GM18867 (cell line): ENCODE measurements around the gene FAM180A.
"Not testable (repeated sequence)": the region's sequence is repeated elsewhere in the genome, so short reads cannot be mapped to it uniquely, and the experiment has no call there.

Experiments
- ATAC-seq: cut with Tn5 transposase; IDR thresholded peaks from one replicate; pipeline ENCODE4 v1.9.1; 2021; ENCODE audit warnings: mild to moderate bottlenecking, moderate library complexity; ENCODE audit not compliant: unreplicated experiment

Gene FAM180A

GRCh38 chr7:135742371-135742770, 6.2 kb downstream of the FAM180A start:
- ATAC-seq: no peak

- no peak for ATAC-seq
Measured at GRCh38 chr7:135741905-135742304, 6.7 kb downstream of the FAM180A start.

- ATAC-seq: no peak
Measured at GRCh38 chr7:135740889-135741288, 7.7 kb downstream of the FAM180A start.

GRCh38 chr7:135737306-135737647, 11.3 kb downstream of the FAM180A start:
- ATAC-seq: not testable (repeated sequence)

GRCh38 chr7:135736586-135737305, 11.9 kb downstream of the FAM180A start:
- no peak for ATAC-seq

GRCh38 chr7:135734343-135734689, 14.3 kb downstream of the FAM180A start:
- no peak for ATAC-seq

GRCh38 chr7:135733603-135734342, 14.8 kb downstream of the FAM180A start:
- ATAC-seq: no peak

GRCh38 chr7:135731131-135731530, 17.5 kb downstream of the FAM180A start:
- ATAC-seq: no peak

GRCh38 chr7:135729230-135729629, 19.4 kb downstream of the FAM180A start:
- no peak for ATAC-seq

- ATAC-seq: no peak
Measured at GRCh38 chr7:135728136-135728669, 20.4 kb downstream of the FAM180A start, which contains the start of gene SLC13A4. Gene SLC13A4, minus strand, starts transcription at chr7:135728186. Its CDS starts 690 bp downstream, at chr7:135727496.

GRCh38 chr7:135726911-135727673, 21.5 kb downstream of the FAM180A start:
- no peak for ATAC-seq

GRCh38 chr7:135726276-135726788, 22.3 kb downstream of the FAM180A start:
- no peak for ATAC-seq

- no peak for ATAC-seq
Measured at GRCh38 chr7:135723411-135723810, 25.2 kb downstream of the FAM180A start.

- ATAC-seq: no peak
Measured at GRCh38 chr7:135721198-135721820, 27.3 kb downstream of the FAM180A start.

GRCh38 chr7:135719688-135720087, 28.9 kb downstream of the FAM180A start:
- no peak for ATAC-seq

GRCh38 chr7:135718794-135719437, 29.7 kb downstream of the FAM180A start:
- no peak for ATAC-seq

- ATAC-seq: no peak
Measured at GRCh38 chr7:135718219-135718618, 30.4 kb downstream of the FAM180A start.

GRCh38 chr7:135717693-135718092, 30.9 kb downstream of the FAM180A start:
- no peak for ATAC-seq

- ATAC-seq: no peak
Measured at GRCh38 chr7:135716677-135717238, 31.9 kb downstream of the FAM180A start.

- no peak for ATAC-seq
Measured at GRCh38 chr7:135715673-135716072, 32.9 kb downstream of the FAM180A start.
